HCT116 (cell line): ENCODE data around the gene ADARB2.

Source experiments
- ELF1 ChIP-seq: IDR thresholded peaks from 2 replicates; pipeline ENCODE4 v1.6.1; 2012; ENCODE audit warnings: low read depth, borderline replicate concordance
- EZH2 ChIP-seq: fragments of 200-600 bp; sonication (generic); IDR thresholded peaks from 2 replicates; pipeline ENCODE4 v1.6.1; 2017; ENCODE audit warnings: antibody characterized with exemption, mixed run types
- FOSL1 ChIP-seq: IDR thresholded peaks from 2 replicates; pipeline ENCODE4 v1.6.1; 2012; ENCODE audit warnings: low read depth
- JUND ChIP-seq: IDR thresholded peaks from 2 replicates; pipeline ENCODE4 v1.6.1; 2012
- POLR2A ChIP-seq: IDR thresholded peaks from 2 replicates; pipeline ENCODE4 v1.7.0; 2011; ENCODE audit warnings: borderline replicate concordance; ENCODE audit not compliant: insufficient read depth, insufficient read length; ENCODE audit errors: extremely low read depth
- POLR2AphosphoS5 ChIP-seq: IDR thresholded peaks from 2 replicates; pipeline ENCODE4 v1.6.1; 2011; ENCODE audit warnings: mild to moderate bottlenecking, low read depth, low read length, moderate library complexity
- ZFX ChIP-seq: fragments of 450-650 bp; IDR thresholded peaks from 2 replicates; pipeline ENCODE4 v1.6.1; 2017
- ZNF274 ChIP-seq: fragments of 200-500 bp; sonication (Bioruptor generic); IDR thresholded peaks from 2 replicates; pipeline ENCODE4 v1.6.1; 2014; ENCODE audit warnings: mild to moderate bottlenecking, low read depth, low read length, inconsistent platforms
- TF ChIP-seq, protein P1 (sequence below), 3 experiments: fragments of 200-600 bp in 1 of 3; sonication (generic) in 1 of 3; IDR thresholded peaks in 2 of 3; conservative IDR thresholded peaks in 1 of 3; 2 replicates each; pipeline ENCODE4 v1.5.1; 2012 to 2017; ENCODE audit warnings: low read depth in 2 of 3, low read length in 2 of 3, antibody characterized with exemption in 1 of 3, borderline replicate concordance in 1 of 3, control low read depth in 1 of 3, mild to moderate bottlenecking in 1 of 3, mixed read lengths in 1 of 3, mixed run types in 1 of 3, moderate library complexity in 1 of 3; ENCODE audit not compliant: insufficient read depth in 1 of 3
- TF ChIP-seq, protein P2 (sequence below): IDR thresholded peaks from 2 replicates; pipeline ENCODE4 v1.6.1; 2012
- TF ChIP-seq, protein P3 (sequence below): IDR thresholded peaks from 2 replicates; pipeline ENCODE4 v1.6.1; 2012; ENCODE audit warnings: low read depth
- TF ChIP-seq, protein P4 (sequence below): IDR thresholded peaks from 2 replicates; pipeline ENCODE4 v1.6.1; 2011; ENCODE audit warnings: mild to moderate bottlenecking, low read length, moderate library complexity; ENCODE audit not compliant: insufficient replicate concordance; ENCODE audit errors: extremely low read depth

DNA sequence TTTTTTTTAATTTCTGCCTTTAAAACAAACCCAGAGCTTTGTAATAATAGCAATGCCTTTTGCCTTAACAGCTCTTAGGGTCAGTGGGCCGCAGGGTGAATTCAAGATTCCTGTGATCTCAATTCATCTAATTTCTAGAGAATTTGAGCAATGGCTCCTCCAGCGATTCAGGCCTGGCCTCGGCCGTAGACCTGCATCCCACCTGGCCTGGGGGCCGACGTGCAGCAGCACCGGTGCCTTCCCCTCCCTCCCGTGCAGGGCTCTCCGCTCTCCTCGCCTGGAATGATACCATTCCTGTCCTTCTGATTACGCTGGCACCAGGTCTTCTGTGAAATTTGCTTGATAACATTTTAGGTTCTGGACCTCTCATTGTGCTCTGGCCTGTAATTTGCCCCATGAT is 172.5 kb downstream of the ADARB2 start:
- TF ChIP-seq, protein P1, sequence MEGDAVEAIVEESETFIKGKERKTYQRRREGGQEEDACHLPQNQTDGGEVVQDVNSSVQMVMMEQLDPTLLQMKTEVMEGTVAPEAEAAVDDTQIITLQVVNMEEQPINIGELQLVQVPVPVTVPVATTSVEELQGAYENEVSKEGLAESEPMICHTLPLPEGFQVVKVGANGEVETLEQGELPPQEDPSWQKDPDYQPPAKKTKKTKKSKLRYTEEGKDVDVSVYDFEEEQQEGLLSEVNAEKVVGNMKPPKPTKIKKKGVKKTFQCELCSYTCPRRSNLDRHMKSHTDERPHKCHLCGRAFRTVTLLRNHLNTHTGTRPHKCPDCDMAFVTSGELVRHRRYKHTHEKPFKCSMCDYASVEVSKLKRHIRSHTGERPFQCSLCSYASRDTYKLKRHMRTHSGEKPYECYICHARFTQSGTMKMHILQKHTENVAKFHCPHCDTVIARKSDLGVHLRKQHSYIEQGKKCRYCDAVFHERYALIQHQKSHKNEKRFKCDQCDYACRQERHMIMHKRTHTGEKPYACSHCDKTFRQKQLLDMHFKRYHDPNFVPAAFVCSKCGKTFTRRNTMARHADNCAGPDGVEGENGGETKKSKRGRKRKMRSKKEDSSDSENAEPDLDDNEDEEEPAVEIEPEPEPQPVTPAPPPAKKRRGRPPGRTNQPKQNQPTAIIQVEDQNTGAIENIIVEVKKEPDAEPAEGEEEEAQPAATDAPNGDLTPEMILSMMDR (IDR thresholded peaks at IDR 0.05 in 2 of 3, conservative IDR thresholded peaks at IDR 0.05 in 1 of 3; ENCODE audit: borderline replicate concordance in 1 of 3, insufficient read depth in 1 of 3, low read depth in 2 of 3, low read length in 2 of 3) = no peak
- TF ChIP-seq EZH2 = no peak
- no peak for TF ChIP-seq ELF1
- no peak for TF ChIP-seq ZNF274
- TF ChIP-seq FOSL1 = no peak
- TF ChIP-seq, protein P2, sequence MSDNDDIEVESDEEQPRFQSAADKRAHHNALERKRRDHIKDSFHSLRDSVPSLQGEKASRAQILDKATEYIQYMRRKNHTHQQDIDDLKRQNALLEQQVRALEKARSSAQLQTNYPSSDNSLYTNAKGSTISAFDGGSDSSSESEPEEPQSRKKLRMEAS = no peak
- TF ChIP-seq JUND = no peak
- TF ChIP-seq ZFX = no peak
- TF ChIP-seq, protein P3, sequence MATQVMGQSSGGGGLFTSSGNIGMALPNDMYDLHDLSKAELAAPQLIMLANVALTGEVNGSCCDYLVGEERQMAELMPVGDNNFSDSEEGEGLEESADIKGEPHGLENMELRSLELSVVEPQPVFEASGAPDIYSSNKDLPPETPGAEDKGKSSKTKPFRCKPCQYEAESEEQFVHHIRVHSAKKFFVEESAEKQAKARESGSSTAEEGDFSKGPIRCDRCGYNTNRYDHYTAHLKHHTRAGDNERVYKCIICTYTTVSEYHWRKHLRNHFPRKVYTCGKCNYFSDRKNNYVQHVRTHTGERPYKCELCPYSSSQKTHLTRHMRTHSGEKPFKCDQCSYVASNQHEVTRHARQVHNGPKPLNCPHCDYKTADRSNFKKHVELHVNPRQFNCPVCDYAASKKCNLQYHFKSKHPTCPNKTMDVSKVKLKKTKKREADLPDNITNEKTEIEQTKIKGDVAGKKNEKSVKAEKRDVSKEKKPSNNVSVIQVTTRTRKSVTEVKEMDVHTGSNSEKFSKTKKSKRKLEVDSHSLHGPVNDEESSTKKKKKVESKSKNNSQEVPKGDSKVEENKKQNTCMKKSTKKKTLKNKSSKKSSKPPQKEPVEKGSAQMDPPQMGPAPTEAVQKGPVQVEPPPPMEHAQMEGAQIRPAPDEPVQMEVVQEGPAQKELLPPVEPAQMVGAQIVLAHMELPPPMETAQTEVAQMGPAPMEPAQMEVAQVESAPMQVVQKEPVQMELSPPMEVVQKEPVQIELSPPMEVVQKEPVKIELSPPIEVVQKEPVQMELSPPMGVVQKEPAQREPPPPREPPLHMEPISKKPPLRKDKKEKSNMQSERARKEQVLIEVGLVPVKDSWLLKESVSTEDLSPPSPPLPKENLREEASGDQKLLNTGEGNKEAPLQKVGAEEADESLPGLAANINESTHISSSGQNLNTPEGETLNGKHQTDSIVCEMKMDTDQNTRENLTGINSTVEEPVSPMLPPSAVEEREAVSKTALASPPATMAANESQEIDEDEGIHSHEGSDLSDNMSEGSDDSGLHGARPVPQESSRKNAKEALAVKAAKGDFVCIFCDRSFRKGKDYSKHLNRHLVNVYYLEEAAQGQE = no peak
- no peak for TF ChIP-seq POLR2AphosphoS5
- TF ChIP-seq, protein P4, sequence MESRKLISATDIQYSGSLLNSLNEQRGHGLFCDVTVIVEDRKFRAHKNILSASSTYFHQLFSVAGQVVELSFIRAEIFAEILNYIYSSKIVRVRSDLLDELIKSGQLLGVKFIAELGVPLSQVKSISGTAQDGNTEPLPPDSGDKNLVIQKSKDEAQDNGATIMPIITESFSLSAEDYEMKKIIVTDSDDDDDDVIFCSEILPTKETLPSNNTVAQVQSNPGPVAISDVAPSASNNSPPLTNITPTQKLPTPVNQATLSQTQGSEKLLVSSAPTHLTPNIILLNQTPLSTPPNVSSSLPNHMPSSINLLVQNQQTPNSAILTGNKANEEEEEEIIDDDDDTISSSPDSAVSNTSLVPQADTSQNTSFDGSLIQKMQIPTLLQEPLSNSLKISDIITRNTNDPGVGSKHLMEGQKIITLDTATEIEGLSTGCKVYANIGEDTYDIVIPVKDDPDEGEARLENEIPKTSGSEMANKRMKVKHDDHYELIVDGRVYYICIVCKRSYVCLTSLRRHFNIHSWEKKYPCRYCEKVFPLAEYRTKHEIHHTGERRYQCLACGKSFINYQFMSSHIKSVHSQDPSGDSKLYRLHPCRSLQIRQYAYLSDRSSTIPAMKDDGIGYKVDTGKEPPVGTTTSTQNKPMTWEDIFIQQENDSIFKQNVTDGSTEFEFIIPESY = no peak
- no peak for TF ChIP-seq POLR2A
